ENCODE results near the gene XPC.

The XPC gene

DNA sequence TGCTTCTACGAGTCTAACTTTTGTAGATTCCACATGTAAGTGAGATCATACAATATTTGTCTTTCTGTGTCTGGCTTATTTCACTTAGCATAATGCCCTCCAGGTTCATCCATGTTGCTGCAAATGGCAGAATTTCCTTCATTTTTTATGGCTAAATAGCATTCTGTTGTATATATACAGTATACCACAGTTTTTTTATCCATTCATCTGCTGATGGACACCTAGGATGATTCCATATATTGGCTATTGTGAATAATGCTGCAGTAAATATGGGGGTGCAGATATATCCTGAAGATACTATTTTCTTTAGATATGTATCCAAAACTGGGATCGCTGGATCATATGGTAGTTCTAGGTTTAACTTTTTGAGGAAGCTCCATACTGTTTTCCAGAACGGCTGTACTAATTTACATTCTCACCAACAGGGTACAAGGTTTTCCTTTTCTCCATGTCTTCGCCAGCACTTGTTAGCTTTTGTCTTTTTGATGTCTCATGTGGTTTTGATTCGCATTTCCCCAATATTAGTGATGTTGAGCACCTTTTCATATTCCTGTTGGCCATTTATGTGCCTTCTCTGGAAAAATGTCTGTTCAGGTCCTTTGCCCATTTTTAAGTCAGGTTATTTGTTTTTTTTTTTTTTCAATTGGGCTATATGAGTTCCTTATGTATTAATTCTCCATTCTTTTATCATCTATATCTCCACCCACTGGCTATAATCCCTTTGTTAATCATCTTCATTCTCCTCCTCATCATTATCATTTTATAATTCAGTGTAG, 80.6 kb downstream of the XPC start:
- H3K4me3 ChIP-seq (replicated peaks; ENCODE audit: low read depth, low read length) = no peak overlapping the region
- TF ChIP-seq, protein P1, sequence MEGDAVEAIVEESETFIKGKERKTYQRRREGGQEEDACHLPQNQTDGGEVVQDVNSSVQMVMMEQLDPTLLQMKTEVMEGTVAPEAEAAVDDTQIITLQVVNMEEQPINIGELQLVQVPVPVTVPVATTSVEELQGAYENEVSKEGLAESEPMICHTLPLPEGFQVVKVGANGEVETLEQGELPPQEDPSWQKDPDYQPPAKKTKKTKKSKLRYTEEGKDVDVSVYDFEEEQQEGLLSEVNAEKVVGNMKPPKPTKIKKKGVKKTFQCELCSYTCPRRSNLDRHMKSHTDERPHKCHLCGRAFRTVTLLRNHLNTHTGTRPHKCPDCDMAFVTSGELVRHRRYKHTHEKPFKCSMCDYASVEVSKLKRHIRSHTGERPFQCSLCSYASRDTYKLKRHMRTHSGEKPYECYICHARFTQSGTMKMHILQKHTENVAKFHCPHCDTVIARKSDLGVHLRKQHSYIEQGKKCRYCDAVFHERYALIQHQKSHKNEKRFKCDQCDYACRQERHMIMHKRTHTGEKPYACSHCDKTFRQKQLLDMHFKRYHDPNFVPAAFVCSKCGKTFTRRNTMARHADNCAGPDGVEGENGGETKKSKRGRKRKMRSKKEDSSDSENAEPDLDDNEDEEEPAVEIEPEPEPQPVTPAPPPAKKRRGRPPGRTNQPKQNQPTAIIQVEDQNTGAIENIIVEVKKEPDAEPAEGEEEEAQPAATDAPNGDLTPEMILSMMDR (IDR thresholded peaks at IDR 0.05; ENCODE audit: low read length, missing control alignments) = no peak
- DNase-seq (ENCODE audit: low read depth) = no peak

DNA sequence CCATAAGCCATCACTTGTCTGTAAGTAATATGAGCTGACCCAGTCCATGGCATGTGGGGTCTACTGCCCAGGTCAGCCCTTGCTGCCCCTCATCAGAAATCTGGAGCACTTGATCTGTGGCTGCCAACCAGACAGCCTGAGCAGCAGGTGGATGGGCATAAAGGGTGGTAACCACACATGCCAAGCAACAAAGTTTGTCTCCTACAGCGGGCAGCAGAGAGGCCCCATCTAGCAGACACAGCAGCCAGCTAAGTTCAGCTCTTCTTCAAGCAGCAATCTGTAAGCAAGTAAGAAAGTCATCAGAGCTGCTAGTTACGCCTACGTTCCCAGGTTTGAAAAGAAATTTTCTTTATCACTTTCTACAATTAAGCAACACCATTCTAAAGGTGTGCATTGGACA, 81.7 kb downstream of the XPC start:
- TF ChIP-seq, protein P1 (IDR thresholded peaks at IDR 0.05; ENCODE audit: low read length, missing control alignments) = no peak
- DNase-seq (ENCODE audit: low read depth) = no peak
- no peak overlapping the region for H3K4me3 ChIP-seq (replicated peaks; ENCODE audit: low read depth, low read length)

Measured in fibroblast of pulmonary artery (primary cell).